Smooth muscle cell (in vitro differentiated cells): ENCODE data around the gene GFPT2. TPM values are rescaled to one million over a fixed set of nuclear protein-coding genes. Genes with fewer than 3 reads are reported as not detected.

Experiments used
- DNase-seq: peaks from one replicate; lab custom pipeline; 2025; ENCODE audit not compliant: unreplicated experiment; lab: John Stamatoyannopoulos, UW
- H2AFZ ChIP-seq: fragments of 200-600 bp; sonication (generic); 2 replicates; pipeline ENCODE4 v1.6.0; 2016; ENCODE audit warnings: antibody characterized with exemption, low read depth, mild to moderate bottlenecking
- H3F3A ChIP-seq: fragments of 200-600 bp; sonication (generic); 2 replicates; pipeline ENCODE4 v1.6.0; 2017; ENCODE audit warnings: antibody characterized with exemption, low read depth
- H3K27ac ChIP-seq: fragments of 200-600 bp; sonication (generic); 2 replicates; pipeline ENCODE4 v1.5.1; 2016; ENCODE audit warnings: low read depth, mild to moderate bottlenecking
- H3K27me3 ChIP-seq: fragments of 200-600 bp; sonication (generic); 2 replicates; pipeline ENCODE4 v1.6.1; 2016; ENCODE audit warnings: low read depth, mild to moderate bottlenecking
- H3K36me3 ChIP-seq: fragments of 200-600 bp; sonication (generic); 2 replicates; pipeline ENCODE4 v1.5.1; 2016; ENCODE audit warnings: low read depth
- H3K4me1 ChIP-seq: fragments of 200-600 bp; sonication (generic); 2 replicates; pipeline ENCODE4 v1.5.1; 2016; ENCODE audit warnings: low read depth
- H3K4me2 ChIP-seq: fragments of 200-600 bp; sonication (generic); 2 replicates; pipeline ENCODE4 v1.6.0; 2016; ENCODE audit warnings: mild to moderate bottlenecking
- H3K4me3 ChIP-seq: fragments of 200-600 bp; sonication (generic); 2 replicates; pipeline ENCODE4 v1.5.1; 2016; ENCODE audit warnings: mild to moderate bottlenecking
- H3K79me2 ChIP-seq: fragments of 200-600 bp; sonication (generic); 2 replicates; pipeline ENCODE4 v1.6.0; 2016; ENCODE audit warnings: low read depth, mild to moderate bottlenecking
- H3K9ac ChIP-seq: fragments of 200-600 bp; sonication (generic); 2 replicates; pipeline ENCODE4 v1.6.0; 2016; ENCODE audit warnings: low read depth
- H3K9me3 ChIP-seq: fragments of 200-600 bp; sonication (generic); replicated peaks from 2 replicates; pipeline ENCODE4 v1.5.1; 2016; ENCODE audit warnings: low read depth
- H4K20me1 ChIP-seq: fragments of 200-600 bp; sonication (generic); 2 replicates; pipeline ENCODE4 v1.6.0; 2016; ENCODE audit warnings: low read depth
- CTCF ChIP-seq: fragments of 200-600 bp; sonication (generic); IDR thresholded peaks from 2 replicates; pipeline ENCODE4 v1.5.1; 2017; ENCODE audit warnings: borderline replicate concordance, mild to moderate bottlenecking, antibody characterized with exemption; ENCODE audit not compliant: insufficient read depth, poor library complexity, severe bottlenecking
- WGBS: methylation state at CpG from one replicate; pipeline ENCODE4 v1.1.7; 2016; ENCODE audit warnings: low lambda C conversion rate; 5-methylcytosine and 5-hydroxymethylcytosine counted together
- polyA plus RNA-seq: library from polyadenylated mRNA; unstranded; fragments of >200 nt; fragmentation: Nextera tagmentation; extraction: Ambion mirVana; gene quantifications from 2 replicates; pipeline ENCODE4 v1.2.1, GENCODE V29; 2016
- total RNA-seq: library from RNA; depleted of rRNA; stranded (reverse); fragments of >200 nt; gene quantifications from 2 replicates; pipeline ENCODE4 v1.2.3, GENCODE V29; 2014

Gene GFPT2
- total and polyA plus RNA-seq, 2 experiments from 2014 or later: 137 to 243 TPM

- H3K9ac ChIP-seq: peak overlapping the region; percentile 52
- peak overlapping the region; percentile 89 for H3K27ac ChIP-seq
These were observed 22.1 kb downstream of the GFPT2 start for GRCh38 chr5:180330810-180331646.

GRCh38 chr5:180330270-180330648 lies 22.9 kb downstream of the GFPT2 start:
- H3K36me3 ChIP-seq: peaks cover 3% of the 10 kb centered on the region
- H3F3A ChIP-seq: peaks cover 44% of the 10 kb centered on the region
- DNase-seq: no peak
- H3K79me2 ChIP-seq: peaks cover 19% of the 10 kb centered on the region
- peak overlapping the region; percentile 89 for H3K27ac ChIP-seq
- H3K4me2 ChIP-seq: peak overlapping the region; percentile 34
- H3K4me3 ChIP-seq: no peak overlapping the region
- no peaks in the 10 kb centered on the region for H3K27me3 ChIP-seq
- WGBS: 37% methylated on average over 5 of the region's 5 CpGs
- peaks cover 19% of the 10 kb centered on the region for H3K4me1 ChIP-seq
- H3K9ac ChIP-seq: peak overlapping the region; percentile 28
- H2AFZ ChIP-seq: no peak overlapping the region
- no peak for TF ChIP-seq CTCF
- H4K20me1 ChIP-seq: no peaks in the 10 kb centered on the region
- H3K9me3 ChIP-seq: no peaks in the 10 kb centered on the region

More at GRCh38 chr5:180330810-180331646, 22.1 kb downstream of the GFPT2 start:
- Histone ChIP-seq H4K20me1 (no peaks in the 10 kb centered on the region), H3K4me2 (peak overlapping the region; percentile 77), H3K79me2 (peaks cover 19% of the 10 kb centered on the region), H2AFZ (no peak overlapping the region), H3K4me1 (peaks cover 19% of the 10 kb centered on the region), H3K4me3 (no peak overlapping the region), H3K36me3 (peaks cover 3% of the 10 kb centered on the region), H3K9me3 (no peaks in the 10 kb centered on the region), H3F3A (peaks cover 47% of the 10 kb centered on the region), H3K27me3 (no peaks in the 10 kb centered on the region)
- 9% methylated on average over 16 of the region's 16 CpGs for WGBS
- peak; percentile 62 for DNase-seq
- no peak for TF ChIP-seq CTCF

- no peak overlapping the region for H3K4me3 ChIP-seq
- H3K79me2 ChIP-seq: peaks cover 19% of the 10 kb centered on the region
- WGBS: 86% methylated on average over 8 of the region's 8 CpGs
- H3K27me3 ChIP-seq: no peaks in the 10 kb centered on the region
- DNase-seq: no peak
- TF ChIP-seq CTCF: no peak
- no peaks in the 10 kb centered on the region for H4K20me1 ChIP-seq
- H3K27ac ChIP-seq: peak overlapping the region; percentile 89
- H3K36me3 ChIP-seq: peaks cover 3% of the 10 kb centered on the region
- no peaks in the 10 kb centered on the region for H3K9me3 ChIP-seq
- H2AFZ ChIP-seq: no peak overlapping the region
- peak overlapping the region; percentile 34 for H3K4me2 ChIP-seq
- H3K9ac ChIP-seq: peak overlapping the region; percentile 28
- H3K4me1 ChIP-seq: peaks cover 19% of the 10 kb centered on the region
- H3F3A ChIP-seq: peaks cover 39% of the 10 kb centered on the region
These were observed 23.4 kb downstream of the GFPT2 start for GRCh38 chr5:180329606-180330269.
